ENCODE data around the gene TRAPPC3L.
A peak's percentile ranks its signal among the peaks of the same experiment; 100 is the strongest.
"Not testable (repeated sequence)": the region's sequence is repeated elsewhere in the genome, so short reads cannot be mapped to it uniquely, and the experiment has no call there.

The TRAPPC3L gene

DNA sequence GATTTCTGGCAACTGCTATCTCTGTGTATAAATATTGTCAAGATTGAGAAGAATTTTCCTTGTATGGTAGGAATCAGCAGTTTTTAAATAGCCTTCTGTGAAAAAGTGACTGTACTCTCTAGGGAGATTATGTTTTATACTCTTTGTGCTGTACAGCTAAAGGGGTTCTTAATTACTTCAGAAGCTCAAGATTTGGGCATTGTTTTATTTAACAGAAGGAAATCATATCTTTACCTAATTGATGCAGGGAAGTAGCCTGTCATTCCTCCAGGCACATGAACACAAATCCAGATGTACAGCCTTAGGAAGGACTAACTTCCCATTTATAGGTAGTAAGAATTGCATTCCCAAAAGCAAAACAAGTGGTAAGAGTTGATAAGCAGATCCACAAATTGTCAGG lies 32.8 kb downstream of the TRAPPC3L start:
- DNase-seq = no peak

DNA sequence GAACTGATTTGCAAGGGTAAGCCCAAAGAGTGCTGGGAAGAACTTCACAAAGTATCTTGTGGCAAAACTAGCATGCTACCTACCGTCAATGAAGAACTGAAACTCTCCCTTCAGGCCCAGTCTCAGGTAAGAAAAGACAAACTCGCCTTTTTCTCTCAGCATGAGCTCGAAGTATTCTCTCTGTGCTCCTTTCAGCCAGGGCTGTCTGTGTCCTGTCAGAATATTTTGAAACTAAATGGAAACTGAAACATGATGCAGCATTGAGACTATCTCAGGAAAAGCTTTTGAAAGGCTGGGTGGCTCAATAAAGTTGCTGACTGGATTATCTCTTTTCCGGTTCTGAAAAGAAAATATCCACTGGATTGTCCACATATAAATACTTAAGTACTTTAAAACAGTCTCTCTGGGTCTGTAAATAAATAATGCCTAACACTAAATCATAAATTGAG lies 33.3 kb downstream of the TRAPPC3L start:
- DNase-seq = no peak

DNA sequence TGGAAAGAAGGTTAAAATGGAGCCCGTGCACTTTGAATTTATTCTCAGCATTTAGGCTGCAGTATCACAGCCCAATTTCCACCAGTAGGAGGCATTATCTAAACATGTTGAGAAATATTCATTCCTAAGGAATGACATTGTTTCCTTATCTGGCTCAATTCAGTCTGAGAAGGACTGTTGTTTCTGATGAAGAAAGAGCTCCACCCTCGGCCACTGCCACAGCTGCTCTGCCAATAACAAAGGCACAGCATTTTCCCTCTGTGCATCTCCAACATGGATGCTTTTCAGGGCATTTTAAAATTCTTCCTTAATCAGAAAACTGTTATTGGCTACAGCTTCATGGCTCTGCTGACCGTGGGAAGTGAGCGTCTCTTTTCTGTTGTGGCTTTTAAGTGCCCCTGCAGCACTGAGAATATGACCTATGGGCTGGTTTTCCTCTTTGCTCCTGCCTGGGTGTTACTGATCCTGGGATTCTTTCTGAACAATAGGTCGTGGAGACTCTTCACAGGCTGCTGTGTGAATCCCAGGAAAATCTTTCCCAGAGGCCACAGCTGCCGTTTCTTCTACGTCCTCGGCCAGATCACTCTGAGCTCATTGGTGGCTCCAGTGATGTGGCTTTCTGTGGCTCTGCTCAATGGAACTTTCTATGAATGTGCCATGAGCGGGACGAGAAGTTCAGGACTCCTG lies 33.9 kb downstream of the TRAPPC3L start, which contains the start of gene CALHM5:
TSS of gene CALHM5 (plus strand) at position 216 of the 687 bp plus-strand sequence. CDS start at position 274, 58 bp downstream.
- no peak for DNase-seq

DNA sequence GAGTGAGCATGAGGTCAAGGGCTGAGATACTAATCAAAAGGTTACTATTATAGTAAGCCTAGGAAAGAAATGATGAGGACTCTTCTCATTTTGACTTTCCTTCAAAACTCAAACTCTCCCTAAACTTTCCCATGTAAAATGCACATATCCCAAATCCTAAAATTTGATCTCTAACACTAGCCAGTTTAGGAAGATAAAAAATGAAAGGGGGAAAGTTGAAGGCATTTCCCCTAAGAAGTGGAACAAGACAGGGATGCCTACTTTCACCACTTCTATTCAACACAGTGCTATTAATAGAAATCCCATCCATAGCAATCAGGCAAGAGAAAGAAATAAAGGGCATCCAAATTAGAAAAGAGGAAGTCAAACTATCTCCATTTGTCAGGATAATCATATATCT lies 37.0 kb downstream of the TRAPPC3L start:
- no peak for DNase-seq

DNA sequence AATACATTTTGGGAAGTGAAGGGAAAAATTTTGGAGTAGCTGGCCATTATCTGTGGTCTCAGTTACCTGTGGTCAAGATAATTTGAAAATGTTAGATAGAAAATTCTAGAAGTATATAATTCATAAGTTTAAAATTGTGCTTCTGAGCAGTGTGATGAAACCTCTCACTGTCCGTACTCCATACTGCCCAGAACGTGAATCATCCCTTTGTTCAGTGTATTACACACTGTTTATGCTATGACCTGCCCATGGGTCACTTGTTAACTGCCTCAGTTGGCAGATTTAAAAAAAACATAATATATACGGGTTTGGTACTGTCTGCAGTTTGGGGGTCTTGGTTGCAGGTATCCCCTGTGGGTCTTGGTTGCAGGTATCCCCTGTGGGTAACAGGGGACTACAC lies 38.2 kb downstream of the TRAPPC3L start:
- no peak for DNase-seq

DNA sequence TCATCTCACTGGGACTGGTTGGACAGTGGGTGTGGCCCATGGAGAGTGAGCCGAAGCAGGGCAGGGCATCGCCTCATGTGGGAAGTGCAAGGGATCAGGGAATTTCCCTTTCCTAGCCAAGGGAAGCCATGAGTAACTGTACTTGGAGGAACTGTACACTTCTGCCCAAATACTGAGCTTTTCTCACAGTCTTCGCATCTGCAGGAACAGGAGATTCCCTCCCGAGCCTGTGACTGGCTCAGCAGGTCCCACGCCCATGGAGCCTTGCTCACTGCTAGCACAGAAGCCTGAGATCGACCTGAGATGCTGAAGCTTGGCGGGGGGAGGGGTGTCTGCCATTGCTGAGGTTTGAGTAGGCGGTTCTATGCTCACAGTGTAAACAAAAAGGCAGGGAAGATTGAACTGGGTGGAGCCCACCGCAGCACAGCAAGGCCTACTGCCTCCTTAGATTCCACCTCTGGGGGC lies 44.5 kb downstream of the TRAPPC3L start:
- DNase-seq = no peak

DNA sequence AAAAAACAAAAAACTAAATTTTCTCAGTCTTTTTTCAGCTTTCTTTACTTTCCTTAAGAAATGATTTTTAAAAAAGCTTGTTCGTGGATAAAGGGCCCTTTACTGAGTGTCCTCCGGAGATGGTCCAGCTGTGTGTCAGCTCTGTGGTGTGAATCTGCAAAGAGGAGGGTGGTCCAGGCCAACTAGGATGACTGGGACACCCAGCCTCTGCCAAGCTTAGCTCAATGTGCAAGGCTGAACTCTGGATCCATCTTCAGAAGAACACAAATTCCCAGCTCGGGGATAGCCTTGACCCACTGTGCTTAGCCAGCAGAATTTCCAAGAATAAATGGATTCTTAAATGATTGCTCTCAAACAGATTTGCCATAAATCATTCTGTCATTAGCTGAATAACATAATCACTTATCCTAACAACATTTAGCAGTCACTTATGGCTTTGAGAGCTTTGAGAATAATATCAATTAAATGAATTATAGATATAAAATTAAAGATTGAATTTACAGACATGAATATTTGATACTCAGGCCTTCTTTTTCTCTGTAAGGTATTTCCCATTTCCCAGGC lies 48.3 kb downstream of the TRAPPC3L start:
- DNase-seq = no peak

DNA sequence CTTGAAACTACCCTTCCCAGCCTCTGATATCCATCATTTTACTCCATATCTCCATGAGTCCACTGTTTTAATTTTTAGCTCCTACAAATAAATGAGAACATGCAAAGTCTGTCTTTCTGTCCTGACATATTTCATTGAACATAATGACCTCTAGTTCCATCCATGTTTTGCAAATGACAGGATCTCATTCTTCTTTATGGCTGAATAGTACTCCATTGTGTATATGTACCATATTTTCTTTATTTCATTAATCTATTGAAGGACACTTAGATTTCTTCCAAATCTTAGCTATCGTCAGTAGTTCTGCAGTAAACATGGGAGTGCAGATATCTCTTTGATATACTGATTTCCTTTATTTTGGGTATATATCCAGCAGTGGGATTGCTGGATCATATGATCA lies 50.3 kb downstream of the TRAPPC3L start:
- DNase-seq = not testable (repeated sequence)

DNA sequence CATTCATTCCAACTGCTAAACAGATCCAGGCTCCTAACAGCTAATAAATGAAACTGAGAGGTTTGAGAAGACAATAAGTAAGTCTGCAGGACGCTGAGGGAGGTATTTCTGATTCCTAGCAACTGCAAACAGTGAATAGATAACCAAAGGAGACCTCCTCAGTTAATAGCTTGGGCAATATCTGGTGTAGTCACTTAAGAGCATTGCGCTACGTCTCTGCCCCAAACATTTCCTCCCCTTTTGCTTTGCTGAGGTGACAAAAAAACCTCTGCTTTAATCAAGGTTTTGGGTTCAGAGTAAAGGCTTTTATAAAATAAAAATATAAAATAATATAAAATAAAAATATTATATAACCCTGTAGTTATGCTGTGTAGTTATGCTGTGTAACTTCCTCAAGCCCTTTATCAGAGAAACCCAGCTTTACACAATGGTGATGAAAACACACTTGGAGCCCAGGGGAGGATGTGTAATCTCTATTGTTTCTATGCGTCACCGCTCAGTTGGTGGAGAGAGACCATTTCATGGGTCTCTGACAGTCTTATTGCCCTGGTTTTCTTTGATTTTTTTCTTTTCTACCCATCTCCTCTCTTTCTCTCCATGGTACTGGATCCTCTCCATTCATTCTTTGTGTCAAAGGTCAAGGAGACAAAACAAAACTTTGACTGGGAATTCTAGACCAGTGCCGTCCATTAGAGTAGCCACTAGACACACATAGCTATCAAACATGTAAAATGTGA lies 53.0 kb downstream of the TRAPPC3L start:
- DNase-seq = no peak

DNA sequence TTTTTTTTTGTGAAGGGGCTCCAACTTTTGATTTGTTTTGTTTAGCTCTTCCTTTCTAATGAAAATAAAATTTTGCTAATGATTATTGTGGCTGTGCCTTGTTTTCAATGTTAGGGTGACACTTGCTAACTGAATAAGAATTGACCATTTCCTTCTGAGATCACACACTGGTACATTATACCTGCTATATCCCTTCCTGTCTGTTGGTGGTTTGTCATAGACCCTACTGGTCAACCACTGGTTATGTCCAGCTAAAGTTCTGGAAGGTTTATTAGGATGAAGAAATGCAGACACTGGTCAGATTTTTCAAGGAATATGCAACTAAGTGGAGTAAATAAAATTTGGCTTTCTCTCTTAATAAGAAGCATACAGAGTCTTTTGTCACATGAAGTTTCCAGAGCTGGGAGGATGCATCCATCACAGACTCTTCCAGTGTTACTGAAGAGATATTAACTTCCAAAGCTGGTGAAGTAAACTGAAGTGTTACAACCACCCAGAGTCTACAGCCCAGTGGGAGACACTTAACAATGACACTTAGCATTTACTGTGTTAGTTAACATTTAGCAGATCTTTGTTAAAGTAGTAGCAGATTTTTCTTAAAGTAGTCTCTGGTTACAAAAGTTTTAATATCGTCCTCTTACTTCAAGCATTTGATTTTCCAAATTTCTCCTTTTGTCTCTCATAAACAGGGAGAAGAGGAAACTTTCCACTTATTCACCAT lies 53.7 kb downstream of the TRAPPC3L start:
- no peak for DNase-seq

DNA sequence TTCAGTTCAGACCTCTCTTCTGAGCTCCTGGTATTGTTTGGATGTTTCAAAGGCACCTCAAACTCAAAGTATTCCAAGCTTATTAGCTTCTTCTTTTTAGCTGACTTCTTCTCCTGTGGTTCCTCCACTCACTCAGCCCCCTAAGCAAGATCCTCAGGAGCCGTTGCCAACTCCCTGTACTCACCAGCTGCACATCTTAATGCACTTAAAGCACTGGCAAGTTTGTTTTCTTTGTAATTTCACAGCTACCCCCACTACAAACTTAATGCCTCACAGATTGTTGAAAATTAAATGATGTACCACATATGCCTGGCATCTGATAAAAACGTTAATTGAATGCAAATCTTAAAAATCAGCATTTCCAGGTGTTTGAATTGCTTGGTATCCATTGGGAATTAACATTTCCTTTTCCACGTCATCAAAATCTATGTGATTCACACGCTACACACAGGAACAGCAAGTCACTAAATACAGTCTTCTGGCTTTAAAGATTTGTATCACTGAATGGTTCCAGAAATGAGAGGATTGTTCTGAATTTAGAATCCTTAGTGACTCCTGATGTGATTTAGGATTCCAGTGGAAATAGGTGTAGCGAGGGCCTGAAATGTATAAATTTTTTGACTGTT lies 59.8 kb downstream of the TRAPPC3L start:
- DNase-seq = no peak

DNA sequence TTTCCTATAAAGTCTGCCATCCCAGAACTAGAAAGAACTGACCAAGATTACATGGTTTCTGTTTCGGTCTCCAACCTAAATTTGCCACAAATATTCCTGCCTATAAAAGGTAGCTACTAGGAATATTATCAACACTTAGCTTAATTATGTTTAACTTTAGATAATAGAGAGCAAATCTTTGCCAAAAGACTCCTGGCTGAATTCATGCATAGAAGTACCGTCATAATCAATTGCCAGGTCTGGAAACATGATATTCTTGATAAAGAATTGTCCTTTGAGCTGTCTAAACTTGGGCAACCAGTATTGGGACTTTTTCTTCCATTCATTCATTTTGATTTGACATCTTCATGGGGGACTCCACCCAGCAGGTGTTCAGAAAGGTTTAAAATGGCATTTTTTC lies 61.9 kb downstream of the TRAPPC3L start:
- no peak for DNase-seq

DNA sequence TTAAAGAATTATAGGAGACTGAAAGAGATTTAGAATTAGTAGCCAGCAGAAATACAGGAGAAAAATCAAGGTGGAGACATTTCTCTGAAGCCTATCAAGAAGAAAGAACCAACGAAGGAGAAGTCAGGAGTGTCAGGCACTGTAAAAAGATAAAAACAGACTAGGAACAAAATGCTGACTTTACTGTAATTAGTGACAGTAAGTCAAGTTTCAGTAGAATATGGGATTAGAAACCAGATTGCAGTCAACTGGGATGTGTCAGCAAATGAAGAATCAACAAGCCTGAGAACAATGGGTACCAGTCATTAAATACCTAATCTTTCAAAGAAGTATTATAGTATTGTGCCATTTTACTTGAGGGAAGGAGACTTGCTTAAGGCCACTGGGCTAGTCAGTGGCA lies 62.7 kb downstream of the TRAPPC3L start:
- no peak for DNase-seq

DNA sequence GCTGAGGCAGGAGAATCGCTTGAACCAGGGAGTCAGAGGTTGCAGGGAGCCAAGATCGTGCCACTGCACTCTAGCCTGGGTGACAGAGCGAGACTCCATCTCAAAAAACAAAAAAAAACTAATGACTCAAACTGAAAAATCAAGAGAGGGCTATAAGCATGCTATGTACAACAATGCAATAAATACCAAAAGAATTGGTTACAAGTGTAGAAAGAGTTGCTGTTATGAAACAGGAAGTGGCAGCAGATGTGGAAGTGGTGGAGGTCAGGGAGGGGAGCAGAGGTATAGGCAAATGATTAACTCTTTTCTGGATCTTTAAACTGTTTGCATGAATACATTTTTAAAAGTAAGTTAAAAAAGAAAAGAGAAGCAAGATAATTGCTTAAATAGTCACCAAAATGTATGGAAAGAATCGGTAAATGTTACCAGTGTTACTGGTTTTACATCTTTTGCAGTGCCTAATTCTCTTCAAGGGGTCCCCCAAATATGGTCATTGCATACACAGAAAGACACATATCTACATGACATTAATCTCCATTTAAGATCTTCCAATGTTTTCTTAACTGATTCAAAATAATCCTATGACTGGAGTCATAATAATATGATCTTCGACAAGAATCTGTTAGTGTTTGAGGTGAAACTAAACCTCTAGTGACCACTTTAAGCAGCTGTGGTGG lies 69.3 kb downstream of the TRAPPC3L start:
- peak; percentile 71 for DNase-seq

DNA sequence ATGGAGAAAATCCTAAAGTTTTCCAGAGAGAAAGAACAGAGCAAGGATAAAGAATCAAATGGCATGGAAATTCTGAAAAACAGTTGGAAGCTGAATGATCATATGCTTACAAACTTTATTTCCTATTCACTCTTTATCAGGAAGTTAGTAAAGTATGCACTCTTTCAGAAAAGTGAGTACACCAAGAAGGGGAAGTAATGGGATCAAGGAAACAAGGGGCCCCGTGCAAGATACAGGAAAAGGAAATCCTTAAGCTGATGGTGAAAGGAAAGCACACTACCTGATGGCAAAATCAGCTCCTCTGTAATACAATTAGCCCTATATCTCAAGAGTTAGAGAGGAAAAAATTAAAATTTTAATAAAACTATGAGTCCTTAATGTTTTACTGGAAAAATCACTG lies 70.3 kb downstream of the TRAPPC3L start:
- no peak for DNase-seq

DNA sequence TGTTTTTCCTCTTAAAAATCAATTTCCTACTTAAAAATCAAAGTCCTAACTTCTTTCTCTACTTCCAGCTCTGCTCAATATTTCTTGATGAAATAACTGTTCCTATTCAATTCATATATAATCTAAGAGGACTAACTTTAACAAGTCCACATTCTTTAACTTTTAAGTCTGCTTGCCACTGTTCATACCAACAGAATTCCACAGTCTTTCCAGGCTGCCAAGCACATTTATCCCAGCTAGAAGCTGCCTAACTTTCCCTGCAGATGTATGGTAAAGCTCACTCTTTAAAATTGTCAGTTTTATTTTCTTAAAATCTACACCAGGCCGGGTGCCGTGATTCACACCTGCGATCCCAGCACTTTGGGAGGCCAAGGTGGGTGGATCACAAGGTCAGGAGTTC lies 72.8 kb downstream of the TRAPPC3L start:
- DNase-seq = no peak

DNA sequence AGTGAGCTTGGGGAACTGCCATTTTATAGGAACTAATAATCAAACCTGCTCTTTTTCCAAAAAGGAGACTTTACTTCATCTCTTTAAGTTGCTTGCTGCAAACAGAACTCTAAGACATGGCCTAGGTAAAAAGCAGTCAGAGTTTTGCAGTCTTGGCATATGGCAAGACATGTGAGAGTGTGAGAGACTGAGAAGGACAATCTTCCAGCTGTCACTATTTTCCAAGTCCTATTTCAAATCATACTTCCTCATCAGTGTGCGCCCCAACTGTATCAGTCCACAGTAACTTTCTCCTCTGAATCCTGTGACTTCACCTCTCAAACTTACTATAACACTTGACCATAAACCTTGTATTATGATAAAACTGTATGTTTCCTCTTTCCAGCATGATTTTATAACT lies 74.0 kb downstream of the TRAPPC3L start:
- no peak for DNase-seq

DNA sequence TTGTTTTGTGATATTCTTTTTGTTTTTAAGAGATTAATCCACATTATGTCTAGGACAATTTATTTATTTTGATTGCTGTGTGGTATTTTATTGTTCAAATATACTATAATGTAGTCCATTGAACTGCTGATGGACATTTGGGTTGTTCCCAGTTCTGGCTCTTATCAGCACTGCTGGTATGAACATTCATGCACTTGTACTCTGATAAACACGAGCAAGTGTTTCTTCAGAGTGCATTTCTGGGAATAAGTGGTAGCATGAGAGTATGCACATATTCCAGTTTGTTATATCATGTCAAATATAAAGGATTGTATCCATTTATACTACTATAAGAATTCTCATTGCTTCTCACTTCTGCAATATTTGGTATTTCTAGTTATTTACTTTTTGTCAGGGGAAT lies 77.2 kb downstream of the TRAPPC3L start:
- no peak for DNase-seq

DNA sequence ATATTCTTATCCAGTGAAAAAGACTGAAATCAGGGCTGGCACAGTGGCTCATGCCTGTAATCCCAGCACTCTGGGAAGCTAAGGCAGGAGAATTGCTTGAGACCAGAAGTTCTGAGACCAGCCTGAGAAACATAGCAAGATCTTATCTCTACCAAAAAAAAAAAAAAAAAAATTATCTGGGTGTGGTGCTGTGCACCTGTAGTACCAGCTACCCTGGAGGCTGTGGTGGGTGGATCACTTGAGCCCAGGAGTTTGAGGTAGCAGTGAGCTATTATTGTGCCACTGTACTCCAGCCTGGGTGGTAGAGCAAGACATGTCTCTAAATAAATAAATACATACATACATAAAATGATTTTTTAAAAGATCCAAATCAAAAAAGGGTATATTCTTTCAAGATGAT lies 78.0 kb downstream of the TRAPPC3L start:
- DNase-seq = no peak

DNA sequence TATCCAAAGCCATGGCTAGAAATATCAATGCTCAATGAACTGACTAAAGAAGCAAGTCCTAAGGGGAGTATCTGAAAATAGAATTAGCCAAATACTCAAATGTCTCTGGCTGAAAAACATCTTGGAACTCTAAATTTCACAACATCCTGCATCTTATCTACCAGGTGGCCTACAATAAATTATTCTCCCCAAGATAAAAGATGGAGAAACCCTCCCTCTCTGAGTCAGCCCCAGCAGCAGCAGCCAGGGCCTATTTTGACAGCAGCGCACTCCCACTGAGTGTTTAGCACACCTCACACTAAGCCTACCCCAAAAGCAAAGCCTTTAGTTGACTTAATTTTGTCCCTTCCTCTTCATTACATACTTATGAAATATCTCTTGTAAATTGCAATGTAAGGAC lies 78.4 kb downstream of the TRAPPC3L start:
- no peak for DNase-seq

DNA sequence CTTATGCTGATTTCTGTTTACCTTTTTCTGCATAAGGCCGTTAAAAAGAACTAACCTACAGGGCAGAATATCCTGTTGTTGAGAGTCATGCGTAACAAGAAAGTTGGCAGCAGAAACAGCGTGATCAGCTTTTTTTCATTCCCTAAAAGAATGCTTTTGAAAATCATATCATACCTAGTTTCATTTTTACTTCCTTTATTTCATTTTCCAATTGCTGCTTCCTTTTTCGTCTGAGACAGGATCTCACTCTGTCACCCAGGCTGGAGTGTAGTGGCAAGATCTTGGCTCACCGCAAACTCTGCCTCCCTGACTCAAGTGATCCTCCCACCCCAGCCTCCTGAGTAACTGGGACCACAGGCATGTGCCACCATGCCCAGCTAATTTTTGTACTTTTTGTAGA lies 80.2 kb downstream of the TRAPPC3L start:
- no peak for DNase-seq

DNA sequence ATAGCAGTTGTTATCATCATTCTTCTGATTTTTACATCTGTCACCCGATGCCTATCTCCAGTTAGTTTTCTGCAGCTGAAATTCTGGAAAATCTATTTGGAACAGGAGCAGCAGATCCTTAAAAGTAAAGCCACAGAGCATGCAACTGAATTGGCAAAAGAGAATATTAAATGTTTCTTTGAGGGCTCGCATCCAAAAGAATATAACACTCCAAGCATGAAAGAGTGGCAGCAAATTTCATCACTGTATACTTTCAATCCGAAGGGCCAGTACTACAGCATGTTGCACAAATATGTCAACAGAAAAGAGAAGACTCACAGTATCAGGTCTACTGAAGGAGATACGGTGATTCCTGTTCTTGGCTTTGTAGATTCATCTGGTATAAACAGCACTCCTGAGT lies 82.2 kb downstream of the TRAPPC3L start:
- no peak for DNase-seq
